ENCODE results near the gene RNLS. TPM values are rescaled to one million over a fixed set of nuclear protein-coding genes. Genes with fewer than 3 reads are reported as not detected.

The RNLS gene
- total and polyA plus RNA-seq, 12 donors = 4.1 to 22.2 (median 17.5) TPM

- no peak for TF ChIP-seq CTCF (IDR thresholded peaks at IDR 0.05)
- intact Hi-C loops (cut with DNase I) = no loop called here
- Histone ChIP-seq H3K27ac (no peak overlapping the region), H3K4me1 (peaks cover 0 to 14% (median 0%) of the 10 kb centered on the region in 9 donors), H3K36me3 (no peaks in the 10 kb centered on the region), H3K4me3 (no peak overlapping the region), H3K27me3 (no peaks in the 10 kb centered on the region), H3K9me3 (no peaks in the 10 kb centered on the region)
- no peak for ATAC-seq
- DNase-seq = no peak
- WGBS, 2 donors = 89 to 90% methylated on average over 4 of the region's 4 CpGs
Measured at GRCh38 chr10:88336334-88336733, 246.8 kb downstream of the RNLS start.

- WGBS, 2 donors = 77 to 80% methylated on average over 3 of the region's 3 CpGs
- no peak overlapping the region for H3K27ac ChIP-seq
- ATAC-seq (no peak), DNase-seq (no peak)
- H3K27me3 ChIP-seq = no peaks in the 10 kb centered on the region
- intact Hi-C loops (cut with DNase I) = no loop called here
- TF ChIP-seq CTCF (IDR thresholded peaks at IDR 0.05) = no peak
- no peaks in the 10 kb centered on the region for H3K9me3 ChIP-seq
- H3K4me1 ChIP-seq = peaks cover 0 to 14% (median 0%) of the 10 kb centered on the region in 9 donors
- H3K36me3 ChIP-seq = no peaks in the 10 kb centered on the region
- H3K4me3 ChIP-seq = no peak overlapping the region
Measured at GRCh38 chr10:88333248-88333630, 249.9 kb downstream of the RNLS start.

- intact Hi-C loops (cut with DNase I) = no loop called here
- DNase-seq = no peak
- no peak overlapping the region for H3K4me3 ChIP-seq
- peaks cover 0 to 14% (median 0%) of the 10 kb centered on the region in 9 donors for H3K4me1 ChIP-seq
- no peak for TF ChIP-seq CTCF (IDR thresholded peaks at IDR 0.05)
- 66 to 79% methylated on average over 3 of the region's 3 CpGs for WGBS, 2 donors
- peak in 1 of 8 donors; percentile 25 for ATAC-seq
- H3K36me3 ChIP-seq = no peaks in the 10 kb centered on the region
- no peak overlapping the region for H3K27ac ChIP-seq
- no peaks in the 10 kb centered on the region for H3K9me3 ChIP-seq
- H3K27me3 ChIP-seq = no peaks in the 10 kb centered on the region
Measured at GRCh38 chr10:88332503-88333247, 250.4 kb downstream of the RNLS start.

GRCh38 chr10:88330174-88330573, 252.9 kb downstream of the RNLS start:
- no peaks in the 10 kb centered on the region for H3K9me3 ChIP-seq
- DNase-seq (no peak), ATAC-seq (no peak)
- TF ChIP-seq CTCF (IDR thresholded peaks at IDR 0.05) = no peak
- 64 to 65% methylated on average over 1 of the region's 1 CpG for WGBS, 2 donors
- intact Hi-C loops (cut with DNase I) = no loop called here
- H3K4me3 ChIP-seq = no peak overlapping the region
- peaks cover 0 to 14% (median 0%) of the 10 kb centered on the region in 9 donors for H3K4me1 ChIP-seq
- no peaks in the 10 kb centered on the region for H3K27me3 ChIP-seq
- H3K36me3 ChIP-seq = no peaks in the 10 kb centered on the region
- H3K27ac ChIP-seq = no peak overlapping the region

Data from heart right ventricle (tissue), 16 donors.